Endothelial cell of umbilical vein (primary cell): ENCODE measurements around the gene LDLRAD4.

Experiments used
- EZH2 ChIP-seq: IDR thresholded peaks from 2 replicates; pipeline ENCODE4 v1.6.1; 2012; ENCODE audit warnings: borderline replicate concordance, low read depth, mild to moderate bottlenecking, moderate library complexity, low read length, inconsistent platforms; ENCODE audit not compliant: severe bottlenecking
- POLR2A ChIP-seq: IDR thresholded peaks from 2 replicates; pipeline ENCODE4 v1.6.1; 2012; ENCODE audit warnings: low read depth, mild to moderate bottlenecking, control low read depth, low read length
- POLR2AphosphoS5 ChIP-seq: IDR thresholded peaks from 2 replicates; pipeline ENCODE4 v1.6.1; 2012; ENCODE audit warnings: low read depth, mild to moderate bottlenecking, control low read depth, low read length, moderate library complexity; ENCODE audit not compliant: insufficient read depth
- TF ChIP-seq, protein P1 (sequence below), 2 donors: IDR thresholded peaks; 1 replicate in 1 of 2; 2 replicates in 1 of 2; pipeline ENCODE4 v1.5.1; 2011; ENCODE audit warnings: low read length in 2 of 2, mild to moderate bottlenecking in 2 of 2, moderate library complexity in 2 of 2, control low read depth in 1 of 2, inconsistent platforms in 1 of 2, low read depth in 1 of 2; ENCODE audit not compliant: insufficient read depth in 1 of 2; ENCODE audit errors: extremely low read depth in 1 of 2
- TF ChIP-seq, protein P2 (sequence below): IDR thresholded peaks from 2 replicates; pipeline ENCODE4 v1.6.1; 2011; ENCODE audit not compliant: insufficient read depth, insufficient read length

DNA sequence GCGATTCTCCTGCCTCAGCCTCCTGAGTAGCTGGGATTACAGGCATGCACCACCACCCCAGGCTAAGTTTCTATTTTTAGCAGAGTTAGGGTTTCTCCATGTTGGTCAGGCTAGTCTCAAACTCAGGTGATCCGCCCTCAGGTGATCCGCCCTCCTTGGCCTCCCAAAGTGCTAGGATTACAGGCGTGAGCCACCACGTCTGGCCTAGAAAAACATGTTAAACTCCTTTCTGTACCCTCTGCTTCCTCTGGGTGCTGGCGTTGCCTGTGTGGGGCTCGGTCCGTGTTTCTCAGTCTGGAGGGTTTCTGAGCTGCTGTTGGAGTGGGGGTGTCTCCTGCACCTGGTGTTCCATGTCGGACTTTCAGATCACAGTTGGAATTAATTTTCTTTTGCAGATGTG lies 17.9 kb downstream of the LDLRAD4 start:
- TF ChIP-seq, protein P1, sequence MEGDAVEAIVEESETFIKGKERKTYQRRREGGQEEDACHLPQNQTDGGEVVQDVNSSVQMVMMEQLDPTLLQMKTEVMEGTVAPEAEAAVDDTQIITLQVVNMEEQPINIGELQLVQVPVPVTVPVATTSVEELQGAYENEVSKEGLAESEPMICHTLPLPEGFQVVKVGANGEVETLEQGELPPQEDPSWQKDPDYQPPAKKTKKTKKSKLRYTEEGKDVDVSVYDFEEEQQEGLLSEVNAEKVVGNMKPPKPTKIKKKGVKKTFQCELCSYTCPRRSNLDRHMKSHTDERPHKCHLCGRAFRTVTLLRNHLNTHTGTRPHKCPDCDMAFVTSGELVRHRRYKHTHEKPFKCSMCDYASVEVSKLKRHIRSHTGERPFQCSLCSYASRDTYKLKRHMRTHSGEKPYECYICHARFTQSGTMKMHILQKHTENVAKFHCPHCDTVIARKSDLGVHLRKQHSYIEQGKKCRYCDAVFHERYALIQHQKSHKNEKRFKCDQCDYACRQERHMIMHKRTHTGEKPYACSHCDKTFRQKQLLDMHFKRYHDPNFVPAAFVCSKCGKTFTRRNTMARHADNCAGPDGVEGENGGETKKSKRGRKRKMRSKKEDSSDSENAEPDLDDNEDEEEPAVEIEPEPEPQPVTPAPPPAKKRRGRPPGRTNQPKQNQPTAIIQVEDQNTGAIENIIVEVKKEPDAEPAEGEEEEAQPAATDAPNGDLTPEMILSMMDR (IDR thresholded peaks at IDR 0.05; ENCODE audit: extremely low read depth in 1 of 2, insufficient read depth in 1 of 2, low read depth in 1 of 2, low read length in 2 of 2): no peak
- TF ChIP-seq POLR2A: no peak
- TF ChIP-seq EZH2: no peak
- no peak for TF ChIP-seq POLR2AphosphoS5
- TF ChIP-seq, protein P2, sequence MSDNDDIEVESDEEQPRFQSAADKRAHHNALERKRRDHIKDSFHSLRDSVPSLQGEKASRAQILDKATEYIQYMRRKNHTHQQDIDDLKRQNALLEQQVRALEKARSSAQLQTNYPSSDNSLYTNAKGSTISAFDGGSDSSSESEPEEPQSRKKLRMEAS: no peak
